Hematopoietic multipotent progenitor cell treated with erythropoietin and hydrocortisone succinate and interleukin-3 and kit ligand, for 6 days (in vitro differentiated cells): ENCODE data around the gene CD82.
"Not testable (repeated sequence)": the region's sequence is repeated elsewhere in the genome, so short reads cannot be mapped to it uniquely, and the experiment has no call there.

Experiments used
- DNase-seq: peaks from one replicate; pipeline ENCODE4 v3.0.0-alpha.2; 2015

Gene CD82

GRCh38 chr11:44535191-44535980 lies 30.1 kb upstream of the CD82 start:
- no peak for DNase-seq

GRCh38 chr11:44536788-44537516 lies 28.5 kb upstream of the CD82 start:
- DNase-seq, result no peak

- DNase-seq, result no peak
Observed at GRCh38 chr11:44537679-44538078, 27.8 kb upstream of the CD82 start.

- DNase-seq, result peak; percentile 86
Observed at GRCh38 chr11:44538375-44539054, 26.9 kb upstream of the CD82 start.

GRCh38 chr11:44539971-44540370 lies 25.5 kb upstream of the CD82 start:
- DNase-seq, result no peak

- DNase-seq, result no peak
Observed at GRCh38 chr11:44540667-44541066, 24.8 kb upstream of the CD82 start.

GRCh38 chr11:44542372-44542771 lies 23.1 kb upstream of the CD82 start:
- DNase-seq, result no peak

- not testable (repeated sequence) for DNase-seq
Observed at GRCh38 chr11:44546984-44547383, 18.5 kb upstream of the CD82 start.

GRCh38 chr11:44547534-44547933 lies 17.9 kb upstream of the CD82 start:
- not testable (repeated sequence) for DNase-seq

- no peak for DNase-seq
Observed at GRCh38 chr11:44548032-44548695, 17.3 kb upstream of the CD82 start.

- not testable (repeated sequence) for DNase-seq
Observed at GRCh38 chr11:44548961-44549749, 16.3 kb upstream of the CD82 start.

- peak; percentile 83 for DNase-seq
Observed at GRCh38 chr11:44550123-44550522, 15.3 kb upstream of the CD82 start.

GRCh38 chr11:44551456-44552139 lies 13.9 kb upstream of the CD82 start:
- DNase-seq, result no peak

- DNase-seq, result peak; percentile 64
Observed at GRCh38 chr11:44555031-44555800, 10.2 kb upstream of the CD82 start.

- DNase-seq, result peak; percentile 89
Observed at GRCh38 chr11:44556735-44557409, 8.6 kb upstream of the CD82 start.

- DNase-seq, result peak; percentile 51
Observed at GRCh38 chr11:44557464-44557863, 8.0 kb upstream of the CD82 start.

- peak; percentile 81 for DNase-seq
Observed at GRCh38 chr11:44559207-44559939, 6.1 kb upstream of the CD82 start.

- not testable (repeated sequence) for DNase-seq
Observed at GRCh38 chr11:44559940-44560300, 5.5 kb upstream of the CD82 start.

GRCh38 chr11:44561275-44561805 lies 4.1 kb upstream of the CD82 start:
- DNase-seq, result peak; percentile 59
